GM19452 (cell line): ENCODE results near the gene DKKL1.

Source experiments
- ATAC-seq: cut with Tn5 transposase; IDR thresholded peaks from one replicate; pipeline ENCODE4 v1.9.1; 2021; ENCODE audit not compliant: unreplicated experiment

The DKKL1 gene

DNA sequence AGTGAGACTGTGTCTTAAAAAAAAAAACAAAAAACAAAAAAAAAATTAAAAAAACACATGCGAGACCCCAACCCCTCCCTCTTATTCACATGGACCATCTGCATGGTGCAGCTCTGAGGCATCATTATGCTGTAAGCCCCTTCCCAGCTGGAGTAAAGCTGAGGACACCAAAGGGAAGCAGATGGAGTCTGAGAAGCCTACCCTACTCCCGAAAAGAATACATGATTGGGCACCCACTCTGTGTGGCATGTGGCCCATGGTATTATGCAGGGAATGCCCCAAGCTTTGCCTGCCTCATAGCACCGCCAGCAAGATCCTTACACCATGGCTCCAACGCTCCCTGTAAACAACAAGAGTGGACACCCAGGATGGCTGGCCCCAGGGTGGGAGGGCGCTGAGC, 54.8 kb downstream of the DKKL1 start:
- ATAC-seq = no peak

GRCh38 chr19:49419173-49419572, 55.5 kb downstream of the DKKL1 start:
- ATAC-seq = no peak

DNA sequence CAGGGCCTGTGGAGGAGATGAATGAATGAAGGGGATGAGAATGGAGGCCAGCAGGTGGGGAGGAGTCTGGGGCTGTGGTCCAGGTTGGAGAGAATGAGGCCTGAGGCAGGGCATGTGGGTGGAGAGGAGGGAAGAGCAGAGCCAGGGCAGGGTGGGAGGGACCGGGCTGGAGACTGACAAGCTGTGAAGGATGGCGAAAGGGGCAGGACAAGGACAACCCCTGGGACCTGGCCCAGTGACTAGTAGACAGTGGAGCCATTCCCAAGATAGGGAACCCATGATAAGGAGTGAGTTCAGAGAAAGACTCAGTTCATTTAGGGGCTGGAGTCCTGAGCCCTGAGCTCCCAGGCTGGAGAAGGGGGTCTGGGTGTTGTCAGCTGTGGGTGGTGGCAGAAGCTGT, 56.5 kb downstream of the DKKL1 start:
- no peak for ATAC-seq

GRCh38 chr19:49421039-49421877, 57.6 kb downstream of the DKKL1 start:
- ATAC-seq = no peak

- no peak for ATAC-seq
Measured at GRCh38 chr19:49421878-49422202, 58.2 kb downstream of the DKKL1 start.

DNA sequence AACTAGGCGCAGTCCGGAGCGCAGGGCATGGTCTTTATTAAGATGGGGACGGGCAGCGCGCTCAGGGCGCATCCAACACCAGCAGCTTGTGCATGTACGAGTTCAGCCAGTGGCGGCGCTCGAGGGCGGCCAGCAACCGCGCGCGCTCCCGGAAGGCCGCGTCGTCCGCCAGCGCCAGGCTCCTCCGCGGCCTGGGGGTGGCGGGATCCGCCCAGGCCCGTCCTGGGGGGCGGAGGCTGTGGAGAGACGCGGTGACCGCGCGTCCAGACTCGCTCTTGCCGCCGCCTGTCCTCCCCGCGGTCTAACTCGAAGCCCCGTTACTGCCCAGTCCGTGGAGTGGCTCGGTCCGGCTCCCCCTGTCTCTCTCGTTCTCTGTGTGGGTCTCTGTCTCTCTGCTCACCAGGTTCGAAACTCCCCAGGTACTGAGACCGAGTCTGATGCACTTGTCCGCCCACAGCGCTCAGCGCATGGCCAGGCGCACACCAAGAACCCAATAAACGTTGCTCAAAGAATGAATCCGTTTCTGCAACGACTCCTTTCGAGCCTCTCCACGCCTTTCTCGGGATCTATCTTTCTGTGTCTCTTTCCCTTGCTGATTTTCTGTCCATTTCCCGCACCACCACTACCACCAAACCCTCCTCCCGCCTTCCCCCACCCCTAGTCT, 58.9 kb downstream of the DKKL1 start:
- ATAC-seq = no peak

GRCh38 chr19:49423071-49423984, 59.7 kb downstream of the DKKL1 start, which contains the start of gene PTH2:
Gene PTH2, minus strand, starts transcription at chr19:49423441. Its CDS starts 102 bp downstream, at chr19:49423339.
- no peak for ATAC-seq

- ATAC-seq = no peak
Measured at GRCh38 chr19:49423985-49424303, 60.3 kb downstream of the DKKL1 start.
